Sciatic nerve (tissue), 2 donors: Measurements from ENCODE around the gene LTC4S. TPM values are rescaled to one million over a fixed set of nuclear protein-coding genes. Genes with fewer than 3 reads are reported as not detected.
"Not testable (repeated sequence)": the region's sequence is repeated elsewhere in the genome, so short reads cannot be mapped to it uniquely, and the experiment has no call there.

Source experiments
- ATAC-seq: fragments of 200-7000 bp; cut with Tn5 transposase; one replicate; pipeline ENCODE4 v1.9.1; 2020; ENCODE audit warnings: mild to moderate bottlenecking, moderate library complexity
- DNase-seq: peaks from one replicate; pipeline ENCODE4 v3.0.0-alpha.2; 2020; ENCODE audit warnings: low spot score
- intact Hi-C: fragments of 100-400 bp; cut with DNase I; formaldehyde crosslinking; loops from one replicate; pipeline ENCODE4 v1.14.2; 2022
- microRNA-seq: library from miRNA; unstranded; fragments of <30 nt; microRNA quantifications from one replicate; pipeline ENCODE4 v1.2.0, GENCODE V29; 2020
- total RNA-seq: library from RNA; stranded (reverse); fragmentation: NEBNext Ultra II Directional; extraction: Animal tissue kit (Norgen Biotek cat#: 25700); gene quantifications from one replicate; pipeline ENCODE4 v1.2.1, GENCODE V29; 2021
- donor health status: DM: no; HTN: no; CAD: no.
- donor health status: DM: no; HTN: no; CAD: no.

Gene LTC4S
- total RNA-seq, 1 donor from 2014 or later: 21.7 TPM

GRCh38 chr5:179834120-179834519 is 40.3 kb downstream of the LTC4S start:
- no peak for ATAC-seq
- no peak for DNase-seq
- intact Hi-C loops: no loop called here

GRCh38 chr5:179834871-179835270 is 41.1 kb downstream of the LTC4S start:
- not testable (repeated sequence) for ATAC-seq, DNase-seq

GRCh38 chr5:179836225-179837019 is 42.6 kb downstream of the LTC4S start:
- intact Hi-C loops: no loop called here
- DNase-seq (no peak), ATAC-seq (peak; percentile 63)

More at GRCh38 chr5:179834871-179835270, 41.1 kb downstream of the LTC4S start:
- intact Hi-C loops: not testable (repeated sequence)

GRCh38 chr5:179837076-179838011 is 43.6 kb downstream of the LTC4S start:
- intact Hi-C loops: no loop called here
- ATAC-seq (peak; percentile 21), DNase-seq (no peak)

- intact Hi-C loops: no loop called here
- DNase-seq: no peak
- no peak for ATAC-seq
Observed at GRCh38 chr5:179839328-179840256, 45.8 kb downstream of the LTC4S start.

- intact Hi-C loops: no loop called here
- DNase-seq: no peak
- ATAC-seq: no peak
Observed at GRCh38 chr5:179840321-179840720, 46.5 kb downstream of the LTC4S start.

- intact Hi-C loops: no loop called here
- peak; percentile 57 for DNase-seq
- ATAC-seq: no peak
Observed at GRCh38 chr5:179840766-179841165, 47.0 kb downstream of the LTC4S start.

- no peak for ATAC-seq
- intact Hi-C loops: no loop called here
- peak; percentile 55 for DNase-seq
Observed at GRCh38 chr5:179841621-179842020, 47.8 kb downstream of the LTC4S start.

Small RNA genes lying within 50 kb of the gene (microRNA-seq; reads per million reads assigned to microRNA genes)
- gene MIR1229: not detected

Other genes starting within 250 kb of the LTC4S start
- gene RUFY1, start 243.4 kb upstream of the LTC4S start, total RNA-seq: 52.1 TPM
- gene HNRNPH1, start 170.3 kb upstream of the LTC4S start, total RNA-seq: 673 TPM
- not detected for gene CBY3, start 113.0 kb upstream of the LTC4S start, total RNA-seq
- 542 TPM for gene CANX, start 95.0 kb upstream of the LTC4S start, total RNA-seq
- 32.5 TPM for gene MAML1, start 61.2 kb upstream of the LTC4S start, total RNA-seq
- gene MGAT4B, start 12.9 kb downstream of the LTC4S start, total RNA-seq: 71.7 TPM
- 365 TPM for gene SQSTM1, start 26.9 kb downstream of the LTC4S start, total RNA-seq
- gene MRNIP, start 64.8 kb downstream of the LTC4S start, total RNA-seq: 54.4 TPM
- gene TBC1D9B, start 113.9 kb downstream of the LTC4S start, total RNA-seq: 132 TPM